ENCODE results near the gene KIAA1671. TPM values are rescaled to one million over a fixed set of nuclear protein-coding genes. Genes with fewer than 3 reads are reported as not detected.
A peak's percentile ranks its signal among the peaks of the same experiment; 100 is the strongest.
"Not testable (repeated sequence)": the region's sequence is repeated elsewhere in the genome, so short reads cannot be mapped to it uniquely, and the experiment has no call there.

Gene KIAA1671
- polyA plus RNA-seq, 1 donor (not counting 4 experiments of a cell fraction or from before 2014, with no cell fraction given): 17.4 TPM

- Histone ChIP-seq H3K9me1 (ENCODE audit: control insufficient read depth, extremely low read depth, insufficient read depth, low read length) (no peaks in the 10 kb centered on the region), H3K9ac (ENCODE audit: control insufficient read depth, extremely low read depth, insufficient read depth, low read length) (no peak overlapping the region), H3K27ac (ENCODE audit: control insufficient read depth, insufficient read depth, low read length) (no peak overlapping the region), H4K20me1 (ENCODE audit: control insufficient read depth, extremely low read depth, insufficient read depth, low read length) (no peaks in the 10 kb centered on the region), H3K4me2 (ENCODE audit: control insufficient read depth, extremely low read depth, insufficient read depth, low read depth, low read length) (peak overlapping the region; percentile 16), H3K4me1 (ENCODE audit: control insufficient read depth, extremely low read depth, insufficient read depth, low read length) (peaks cover 8% of the 10 kb centered on the region), H3K4me3 (ENCODE audit: control insufficient read depth in 2 of 3, extremely low read depth in 1 of 3, insufficient read depth in 2 of 3, low read depth in 1 of 3, low read length in 3 of 3) (no peak overlapping the region), H3K79me2 (ENCODE audit: control insufficient read depth, insufficient read depth, low read length) (no peaks in the 10 kb centered on the region), H2AFZ (ENCODE audit: control insufficient read depth, low read length) (no peak overlapping the region), H3K9me3 (ENCODE audit: control insufficient read depth, low read depth, low read length) (no peaks in the 10 kb centered on the region), H3K36me3 (ENCODE audit: control insufficient read depth in 2 of 2, extremely low read depth in 1 of 2, insufficient read depth in 2 of 2, low read length in 2 of 2) (no peaks in the 10 kb centered on the region), H3K27me3 (ENCODE audit: control insufficient read depth, extremely low read depth, insufficient read depth, low read length) (peaks cover 3% of the 10 kb centered on the region)
- FAIRE-seq (no peak), DNase-seq (ENCODE audit: low read depth, low spot score) (no peak)
- dilution Hi-C loops (cut with MboI; ENCODE audit: extremely low pct_ligation_motif_present, low sequenced_read_pairs): no loop called here
- TF ChIP-seq EZH2 (IDR thresholded peaks at IDR 0.05; ENCODE audit: low read length): no peak
- TF ChIP-seq, protein P1, sequence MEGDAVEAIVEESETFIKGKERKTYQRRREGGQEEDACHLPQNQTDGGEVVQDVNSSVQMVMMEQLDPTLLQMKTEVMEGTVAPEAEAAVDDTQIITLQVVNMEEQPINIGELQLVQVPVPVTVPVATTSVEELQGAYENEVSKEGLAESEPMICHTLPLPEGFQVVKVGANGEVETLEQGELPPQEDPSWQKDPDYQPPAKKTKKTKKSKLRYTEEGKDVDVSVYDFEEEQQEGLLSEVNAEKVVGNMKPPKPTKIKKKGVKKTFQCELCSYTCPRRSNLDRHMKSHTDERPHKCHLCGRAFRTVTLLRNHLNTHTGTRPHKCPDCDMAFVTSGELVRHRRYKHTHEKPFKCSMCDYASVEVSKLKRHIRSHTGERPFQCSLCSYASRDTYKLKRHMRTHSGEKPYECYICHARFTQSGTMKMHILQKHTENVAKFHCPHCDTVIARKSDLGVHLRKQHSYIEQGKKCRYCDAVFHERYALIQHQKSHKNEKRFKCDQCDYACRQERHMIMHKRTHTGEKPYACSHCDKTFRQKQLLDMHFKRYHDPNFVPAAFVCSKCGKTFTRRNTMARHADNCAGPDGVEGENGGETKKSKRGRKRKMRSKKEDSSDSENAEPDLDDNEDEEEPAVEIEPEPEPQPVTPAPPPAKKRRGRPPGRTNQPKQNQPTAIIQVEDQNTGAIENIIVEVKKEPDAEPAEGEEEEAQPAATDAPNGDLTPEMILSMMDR (optimal IDR thresholded peaks at IDR 0.05 in 1 of 3, IDR thresholded peaks at IDR 0.05 in 1 of 3, conservative IDR thresholded peaks at IDR 0.05 in 1 of 3; ENCODE audit: extremely low read depth in 1 of 3, insufficient read depth in 2 of 3, low read length in 3 of 3): no peak
Measured at GRCh38 chr22:25232301-25232700, 279.8 kb downstream of the KIAA1671 start.

- H4K20me1 ChIP-seq (ENCODE audit: control insufficient read depth, extremely low read depth, insufficient read depth, low read length); H3K9me3 ChIP-seq (ENCODE audit: control insufficient read depth, low read depth, low read length); FAIRE-seq; DNase-seq (ENCODE audit: low read depth, low spot score); H3K9ac ChIP-seq (ENCODE audit: control insufficient read depth, extremely low read depth, insufficient read depth, low read length); H3K4me2 ChIP-seq (ENCODE audit: control insufficient read depth, extremely low read depth, insufficient read depth, low read depth, low read length); H3K9me1 ChIP-seq (ENCODE audit: control insufficient read depth, extremely low read depth, insufficient read depth, low read length); dilution Hi-C loops (cut with MboI; ENCODE audit: extremely low pct_ligation_motif_present, low sequenced_read_pairs); H3K36me3 ChIP-seq (ENCODE audit: control insufficient read depth in 2 of 2, extremely low read depth in 1 of 2, insufficient read depth in 2 of 2, low read length in 2 of 2); H3K4me3 ChIP-seq (ENCODE audit: control insufficient read depth in 2 of 3, extremely low read depth in 1 of 3, insufficient read depth in 2 of 3, low read depth in 1 of 3, low read length in 3 of 3); H2AFZ ChIP-seq (ENCODE audit: control insufficient read depth, low read length); H3K27me3 ChIP-seq (ENCODE audit: control insufficient read depth, extremely low read depth, insufficient read depth, low read length); H3K79me2 ChIP-seq (ENCODE audit: control insufficient read depth, insufficient read depth, low read length); H3K4me1 ChIP-seq (ENCODE audit: control insufficient read depth, extremely low read depth, insufficient read depth, low read length); H3K27ac ChIP-seq (ENCODE audit: control insufficient read depth, insufficient read depth, low read length): not testable (repeated sequence)
Measured at GRCh38 chr22:25233706-25234105, 281.2 kb downstream of the KIAA1671 start.

GRCh38 chr22:25235547-25236290, 283.2 kb downstream of the KIAA1671 start:
- dilution Hi-C loops (cut with MboI; ENCODE audit: extremely low pct_ligation_motif_present, low sequenced_read_pairs): no loop called here
- no peak for FAIRE-seq
- H3K4me3 ChIP-seq (ENCODE audit: control insufficient read depth in 2 of 3, extremely low read depth in 1 of 3, insufficient read depth in 2 of 3, low read depth in 1 of 3, low read length in 3 of 3): no peak overlapping the region

More at GRCh38 chr22:25235547-25236290, 283.2 kb downstream of the KIAA1671 start:
- Histone ChIP-seq H3K27me3 (ENCODE audit: control insufficient read depth, extremely low read depth, insufficient read depth, low read length) (peaks cover 5% of the 10 kb centered on the region), H3K79me2 (ENCODE audit: control insufficient read depth, insufficient read depth, low read length) (no peaks in the 10 kb centered on the region), H3K9me3 (ENCODE audit: control insufficient read depth, low read depth, low read length) (no peaks in the 10 kb centered on the region), H3K9me1 (ENCODE audit: control insufficient read depth, extremely low read depth, insufficient read depth, low read length) (no peaks in the 10 kb centered on the region), H4K20me1 (ENCODE audit: control insufficient read depth, extremely low read depth, insufficient read depth, low read length) (no peaks in the 10 kb centered on the region), H3K9ac (ENCODE audit: control insufficient read depth, extremely low read depth, insufficient read depth, low read length) (no peak overlapping the region), H3K36me3 (ENCODE audit: control insufficient read depth in 2 of 2, extremely low read depth in 1 of 2, insufficient read depth in 2 of 2, low read length in 2 of 2) (no peaks in the 10 kb centered on the region), H2AFZ (ENCODE audit: control insufficient read depth, low read length) (peak overlapping the region; percentile 5), H3K27ac (ENCODE audit: control insufficient read depth, insufficient read depth, low read length) (no peak overlapping the region), H3K4me1 (ENCODE audit: control insufficient read depth, extremely low read depth, insufficient read depth, low read length) (peaks cover 8% of the 10 kb centered on the region), H3K4me2 (ENCODE audit: control insufficient read depth, extremely low read depth, insufficient read depth, low read depth, low read length) (peak overlapping the region; percentile 1)
- no peak for DNase-seq (ENCODE audit: low read depth, low spot score)
- TF ChIP-seq, protein P1 (optimal IDR thresholded peaks at IDR 0.05 in 1 of 3, IDR thresholded peaks at IDR 0.05 in 1 of 3, conservative IDR thresholded peaks at IDR 0.05 in 1 of 3; ENCODE audit: extremely low read depth in 1 of 3, insufficient read depth in 2 of 3, low read length in 3 of 3): peak; percentile 77 to 93 (median 86)
- no peak for TF ChIP-seq EZH2 (IDR thresholded peaks at IDR 0.05; ENCODE audit: low read length)

All from keratinocyte (primary cell).